HCT116 (cell line): ENCODE results near the gene TNIK.

Source experiments
- CEBPB ChIP-seq: IDR thresholded peaks from 2 replicates; pipeline ENCODE4 v1.6.1; 2012; ENCODE audit warnings: low read depth
- EZH2 ChIP-seq: fragments of 200-600 bp; sonication (generic); IDR thresholded peaks from 2 replicates; pipeline ENCODE4 v1.6.1; 2017; ENCODE audit warnings: antibody characterized with exemption, mixed run types
- EZH2phosphoT487 ChIP-seq: fragments of 200-600 bp; IDR thresholded peaks from 2 replicates; pipeline ENCODE4 v1.6.1; 2018; ENCODE audit warnings: antibody characterized with exemption, borderline replicate concordance
- FOSL1 ChIP-seq: IDR thresholded peaks from 2 replicates; pipeline ENCODE4 v1.6.1; 2012; ENCODE audit warnings: low read depth
- JUND ChIP-seq: IDR thresholded peaks from 2 replicates; pipeline ENCODE4 v1.6.1; 2012
- POLR2A ChIP-seq: IDR thresholded peaks from 2 replicates; pipeline ENCODE4 v1.7.0; 2011; ENCODE audit warnings: borderline replicate concordance; ENCODE audit not compliant: insufficient read depth, insufficient read length; ENCODE audit errors: extremely low read depth
- RAD21 ChIP-seq: IDR thresholded peaks from 2 replicates; pipeline ENCODE4 v1.6.1; 2012; ENCODE audit warnings: low read depth, mild to moderate bottlenecking
- SP1 ChIP-seq: IDR thresholded peaks from 2 replicates; pipeline ENCODE4 v1.6.1; 2012; ENCODE audit warnings: low read depth
- TCF7L2 ChIP-seq: IDR thresholded peaks from 2 replicates; pipeline ENCODE4 v1.7.0; 2011; ENCODE audit warnings: borderline replicate concordance, inconsistent platforms; ENCODE audit not compliant: insufficient read depth, insufficient read length; ENCODE audit errors: extremely low read depth
- YY1 ChIP-seq: IDR thresholded peaks from 2 replicates; pipeline ENCODE4 v1.6.1; 2011; ENCODE audit warnings: low read length, low read depth, moderate library complexity, mild to moderate bottlenecking; ENCODE audit not compliant: insufficient replicate concordance; ENCODE audit errors: extremely low read depth
- ZFX ChIP-seq: fragments of 450-650 bp; IDR thresholded peaks from 2 replicates; pipeline ENCODE4 v1.6.1; 2017
- ZNF274 ChIP-seq: fragments of 200-500 bp; sonication (Bioruptor generic); IDR thresholded peaks from 2 replicates; pipeline ENCODE4 v1.6.1; 2014; ENCODE audit warnings: mild to moderate bottlenecking, low read depth, low read length, inconsistent platforms
- TF ChIP-seq, protein P1 (sequence below), 3 experiments: fragments of 200-600 bp in 1 of 3; sonication (generic) in 1 of 3; IDR thresholded peaks in 2 of 3; conservative IDR thresholded peaks in 1 of 3; 2 replicates each; pipeline ENCODE4 v1.5.1; 2012 to 2017; ENCODE audit warnings: low read depth in 2 of 3, low read length in 2 of 3, antibody characterized with exemption in 1 of 3, borderline replicate concordance in 1 of 3, control low read depth in 1 of 3, mild to moderate bottlenecking in 1 of 3, mixed read lengths in 1 of 3, mixed run types in 1 of 3, moderate library complexity in 1 of 3; ENCODE audit not compliant: insufficient read depth in 1 of 3
- TF ChIP-seq, protein P2 (sequence below): IDR thresholded peaks from 2 replicates; pipeline ENCODE4 v1.6.1; 2012

DNA sequence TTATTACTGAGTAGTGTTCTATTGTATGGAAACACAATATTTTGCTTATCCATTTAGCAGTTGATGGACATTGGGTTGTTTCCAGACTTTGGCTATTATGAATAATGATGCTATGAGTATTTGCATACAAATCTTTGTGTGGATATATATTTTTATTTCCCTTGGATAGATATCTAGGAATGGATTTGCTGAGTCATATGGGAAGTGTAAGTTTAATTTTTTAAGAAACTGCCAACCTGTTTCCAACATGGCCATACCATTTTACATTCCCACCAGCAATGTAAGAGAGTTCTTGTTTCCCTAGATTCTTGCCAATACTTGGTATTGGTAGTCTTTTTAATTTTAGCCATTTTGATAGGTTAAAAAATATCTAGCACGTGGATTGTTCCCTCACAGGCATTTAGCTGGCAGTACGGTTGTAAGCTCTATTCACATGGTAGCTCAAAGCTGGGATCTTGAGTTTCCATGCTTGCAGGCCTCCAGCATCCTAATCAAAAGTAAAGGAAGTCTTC is 45.7 kb upstream of the TNIK start:
- no peak for TF ChIP-seq EZH2
- TF ChIP-seq, protein P1, sequence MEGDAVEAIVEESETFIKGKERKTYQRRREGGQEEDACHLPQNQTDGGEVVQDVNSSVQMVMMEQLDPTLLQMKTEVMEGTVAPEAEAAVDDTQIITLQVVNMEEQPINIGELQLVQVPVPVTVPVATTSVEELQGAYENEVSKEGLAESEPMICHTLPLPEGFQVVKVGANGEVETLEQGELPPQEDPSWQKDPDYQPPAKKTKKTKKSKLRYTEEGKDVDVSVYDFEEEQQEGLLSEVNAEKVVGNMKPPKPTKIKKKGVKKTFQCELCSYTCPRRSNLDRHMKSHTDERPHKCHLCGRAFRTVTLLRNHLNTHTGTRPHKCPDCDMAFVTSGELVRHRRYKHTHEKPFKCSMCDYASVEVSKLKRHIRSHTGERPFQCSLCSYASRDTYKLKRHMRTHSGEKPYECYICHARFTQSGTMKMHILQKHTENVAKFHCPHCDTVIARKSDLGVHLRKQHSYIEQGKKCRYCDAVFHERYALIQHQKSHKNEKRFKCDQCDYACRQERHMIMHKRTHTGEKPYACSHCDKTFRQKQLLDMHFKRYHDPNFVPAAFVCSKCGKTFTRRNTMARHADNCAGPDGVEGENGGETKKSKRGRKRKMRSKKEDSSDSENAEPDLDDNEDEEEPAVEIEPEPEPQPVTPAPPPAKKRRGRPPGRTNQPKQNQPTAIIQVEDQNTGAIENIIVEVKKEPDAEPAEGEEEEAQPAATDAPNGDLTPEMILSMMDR (IDR thresholded peaks at IDR 0.05 in 2 of 3, conservative IDR thresholded peaks at IDR 0.05 in 1 of 3; ENCODE audit: borderline replicate concordance in 1 of 3, insufficient read depth in 1 of 3, low read depth in 2 of 3, low read length in 2 of 3) = no peak
- no peak for TF ChIP-seq TCF7L2
- TF ChIP-seq, protein P2, sequence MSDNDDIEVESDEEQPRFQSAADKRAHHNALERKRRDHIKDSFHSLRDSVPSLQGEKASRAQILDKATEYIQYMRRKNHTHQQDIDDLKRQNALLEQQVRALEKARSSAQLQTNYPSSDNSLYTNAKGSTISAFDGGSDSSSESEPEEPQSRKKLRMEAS = no peak
- no peak for TF ChIP-seq RAD21
- TF ChIP-seq JUND = no peak
- TF ChIP-seq CEBPB = no peak
- no peak for TF ChIP-seq YY1
- no peak for TF ChIP-seq POLR2A
- no peak for TF ChIP-seq EZH2phosphoT487
- TF ChIP-seq FOSL1 = no peak
- no peak for TF ChIP-seq ZNF274
- TF ChIP-seq SP1 = no peak
- TF ChIP-seq ZFX = no peak
